Upper lobe of right lung (tissue), 1 donor: ENCODE measurements around the gene NCEH1. TPM values are rescaled to one million over a fixed set of nuclear protein-coding genes. Genes with fewer than 3 reads are reported as not detected.
"Not testable (repeated sequence)": the region's sequence is repeated elsewhere in the genome, so short reads cannot be mapped to it uniquely, and the experiment has no call there.

Source experiments
- ATAC-seq: fragments of 200-7000 bp; cut with Tn5 transposase; one replicate; pipeline ENCODE4 v1.9.1; 2020; ENCODE audit warnings: mild to moderate bottlenecking, moderate library complexity
- DNase-seq: peaks from one replicate; pipeline ENCODE4 v3.0.0-alpha.2; 2020
- H3K27ac ChIP-seq: fragments of 200-600 bp; one replicate; pipeline ENCODE4 v1.8.0; 2022
- H3K27me3 ChIP-seq: fragments of 200-600 bp; one replicate; pipeline ENCODE4 v1.8.0; 2022; ENCODE audit warnings: mild to moderate bottlenecking
- H3K36me3 ChIP-seq: fragments of 200-600 bp; one replicate; pipeline ENCODE4 v1.8.0; 2022
- H3K4me1 ChIP-seq: fragments of 200-600 bp; one replicate; pipeline ENCODE4 v1.8.0; 2022
- H3K4me3 ChIP-seq: fragments of 200-600 bp; one replicate; pipeline ENCODE4 v1.8.0; 2022; ENCODE audit warnings: mild to moderate bottlenecking
- H3K9me3 ChIP-seq: fragments of 200-600 bp; one replicate; pipeline ENCODE4 v1.8.0; 2022
- CTCF ChIP-seq: fragments of 200-600 bp; IDR thresholded peaks from one replicate; pipeline ENCODE4 v1.8.0; 2022; ENCODE audit warnings: antibody characterized with exemption
- intact Hi-C: fragments of 100-400 bp; cut with DNase I; formaldehyde crosslinking; loops from one replicate; pipeline ENCODE4 v1.11.0; 2022
- total RNA-seq: library from RNA; stranded (reverse); fragmentation: NEBNext Ultra II Directional; extraction: Animal tissue kit (Norgen Biotek cat#: 25700); gene quantifications from one replicate; pipeline ENCODE4 v1.2.1, GENCODE V29; 2021
- donor health status: DM: no; HTN: yes; CAD: no; lungs with severe emphysema.

NCEH1 gene
- total RNA-seq, 1 donor from 2014 or later = 62.1 TPM

- ATAC-seq = no peak
- DNase-seq = no peak
- H3K4me3 ChIP-seq = no peak overlapping the region
- no peaks in the 10 kb centered on the region for H3K9me3 ChIP-seq
- no peak for TF ChIP-seq CTCF
- no peaks in the 10 kb centered on the region for H3K36me3 ChIP-seq
- H3K27ac ChIP-seq = no peak overlapping the region
- no peaks in the 10 kb centered on the region for H3K27me3 ChIP-seq
- H3K4me1 ChIP-seq = no peaks in the 10 kb centered on the region
- intact Hi-C loops = loop anchor here (5.0 kb wide), 1 partner anchor 218 kb away; no protein-coding TSS in a partner anchor
These were observed 5.7 kb downstream of the NCEH1 start for GRCh38 chr3:172705170-172705569.

- Histone ChIP-seq H3K36me3 (no peaks in the 10 kb centered on the region), H3K9me3 (no peaks in the 10 kb centered on the region), H3K27me3 (no peaks in the 10 kb centered on the region), H3K27ac (no peak overlapping the region), H3K4me3 (no peak overlapping the region), H3K4me1 (peaks cover 4% of the 10 kb centered on the region)
- no peak for TF ChIP-seq CTCF
- intact Hi-C loops = no loop called here
- ATAC-seq = no peak
- no peak for DNase-seq
These were observed 6.9 kb downstream of the NCEH1 start for GRCh38 chr3:172704001-172704400.

- H3K27me3 ChIP-seq, H3K4me1 ChIP-seq, H3K27ac ChIP-seq, H3K9me3 ChIP-seq, intact Hi-C loops, ATAC-seq, H3K36me3 ChIP-seq, DNase-seq, H3K4me3 ChIP-seq: not testable (repeated sequence)
These were observed 8.1 kb downstream of the NCEH1 start for GRCh38 chr3:172702731-172703130.

GRCh38 chr3:172702256-172702655 lies 8.6 kb downstream of the NCEH1 start:
- Histone ChIP-seq H3K36me3 (no peaks in the 10 kb centered on the region), H3K4me1 (peaks cover 4% of the 10 kb centered on the region), H3K4me3 (no peak overlapping the region), H3K27me3 (no peaks in the 10 kb centered on the region), H3K27ac (no peak overlapping the region), H3K9me3 (no peaks in the 10 kb centered on the region)
- ATAC-seq (no peak), DNase-seq (no peak)
- no peak for TF ChIP-seq CTCF
- intact Hi-C loops = no loop called here

- Histone ChIP-seq H3K27me3 (no peaks in the 10 kb centered on the region), H3K27ac (no peak overlapping the region), H3K36me3 (no peaks in the 10 kb centered on the region), H3K4me3 (no peak overlapping the region), H3K9me3 (no peaks in the 10 kb centered on the region), H3K4me1 (peaks cover 4% of the 10 kb centered on the region)
- ATAC-seq (peak; percentile 81), DNase-seq (no peak)
- intact Hi-C loops = no loop called here
- TF ChIP-seq CTCF = no peak
These were observed 9.1 kb downstream of the NCEH1 start for GRCh38 chr3:172701751-172702150.

GRCh38 chr3:172700936-172701455 lies 9.9 kb downstream of the NCEH1 start:
- no peaks in the 10 kb centered on the region for H3K36me3 ChIP-seq
- no peak for TF ChIP-seq CTCF
- peaks cover 10% of the 10 kb centered on the region for H3K4me1 ChIP-seq
- H3K27me3 ChIP-seq = no peaks in the 10 kb centered on the region
- no peak overlapping the region for H3K27ac ChIP-seq
- ATAC-seq (no peak), DNase-seq (no peak)
- H3K4me3 ChIP-seq = no peak overlapping the region
- intact Hi-C loops = no loop called here
- no peaks in the 10 kb centered on the region for H3K9me3 ChIP-seq
